ENCODE data around the gene MAB21L3.

The MAB21L3 gene

GRCh38 chr1:116095027-116095426 lies 16.2 kb upstream of the MAB21L3 start:
- H3K4me3 ChIP-seq (ENCODE audit: low read depth, low read length): no peak overlapping the region
- no peak for TF ChIP-seq CTCF (IDR thresholded peaks at IDR 0.05; ENCODE audit: borderline replicate concordance, insufficient read depth, low read depth, low read length)

GRCh38 chr1:116096013-116096618 lies 15.1 kb upstream of the MAB21L3 start:
- no peak for TF ChIP-seq CTCF (IDR thresholded peaks at IDR 0.05; ENCODE audit: borderline replicate concordance, insufficient read depth, low read depth, low read length)

GRCh38 chr1:116097626-116098025 lies 13.6 kb upstream of the MAB21L3 start:
- H3K4me3 ChIP-seq (ENCODE audit: low read depth, low read length): no peak overlapping the region
- TF ChIP-seq CTCF (IDR thresholded peaks at IDR 0.05; ENCODE audit: borderline replicate concordance, insufficient read depth, low read depth, low read length): no peak

More at GRCh38 chr1:116096013-116096618, 15.1 kb upstream of the MAB21L3 start:
- H3K4me3 ChIP-seq (ENCODE audit: low read depth, low read length): no peak overlapping the region

- TF ChIP-seq CTCF (IDR thresholded peaks at IDR 0.05; ENCODE audit: borderline replicate concordance, insufficient read depth, low read depth, low read length): no peak
- no peak overlapping the region for H3K4me3 ChIP-seq (ENCODE audit: low read depth, low read length)
Observed at GRCh38 chr1:116099379-116099778, 11.8 kb upstream of the MAB21L3 start.

- no peak overlapping the region for H3K4me3 ChIP-seq (ENCODE audit: low read depth, low read length)
- no peak for TF ChIP-seq CTCF (IDR thresholded peaks at IDR 0.05; ENCODE audit: borderline replicate concordance, insufficient read depth, low read depth, low read length)
Observed at GRCh38 chr1:116099919-116100318, 11.3 kb upstream of the MAB21L3 start.

- TF ChIP-seq CTCF (IDR thresholded peaks at IDR 0.05; ENCODE audit: borderline replicate concordance, insufficient read depth, low read depth, low read length): no peak
- H3K4me3 ChIP-seq (ENCODE audit: low read depth, low read length): no peak overlapping the region
Observed at GRCh38 chr1:116104667-116105066, 6.5 kb upstream of the MAB21L3 start.

GRCh38 chr1:116105996-116106395 lies 5.2 kb upstream of the MAB21L3 start:
- no peak for TF ChIP-seq CTCF (IDR thresholded peaks at IDR 0.05; ENCODE audit: borderline replicate concordance, insufficient read depth, low read depth, low read length)
- no peak overlapping the region for H3K4me3 ChIP-seq (ENCODE audit: low read depth, low read length)

All from GM12875 (cell line).